Stimulated activated CD4-positive, alpha-beta T cell treated with anti-CD3 and anti-CD28 coated beads, Interleukin-2, amount 100 ng/mL, for 4 hours (primary cell): Measurements from ENCODE around the gene UPF3B.
"Not testable (repeated sequence)": the region's sequence is repeated elsewhere in the genome, so short reads cannot be mapped to it uniquely, and the experiment has no call there.

Source experiments
- DNase-seq: peaks from one replicate; pipeline ENCODE4 v3.0.0-alpha.2; 2020; ENCODE audit warnings: low read depth

Gene UPF3B

DNA sequence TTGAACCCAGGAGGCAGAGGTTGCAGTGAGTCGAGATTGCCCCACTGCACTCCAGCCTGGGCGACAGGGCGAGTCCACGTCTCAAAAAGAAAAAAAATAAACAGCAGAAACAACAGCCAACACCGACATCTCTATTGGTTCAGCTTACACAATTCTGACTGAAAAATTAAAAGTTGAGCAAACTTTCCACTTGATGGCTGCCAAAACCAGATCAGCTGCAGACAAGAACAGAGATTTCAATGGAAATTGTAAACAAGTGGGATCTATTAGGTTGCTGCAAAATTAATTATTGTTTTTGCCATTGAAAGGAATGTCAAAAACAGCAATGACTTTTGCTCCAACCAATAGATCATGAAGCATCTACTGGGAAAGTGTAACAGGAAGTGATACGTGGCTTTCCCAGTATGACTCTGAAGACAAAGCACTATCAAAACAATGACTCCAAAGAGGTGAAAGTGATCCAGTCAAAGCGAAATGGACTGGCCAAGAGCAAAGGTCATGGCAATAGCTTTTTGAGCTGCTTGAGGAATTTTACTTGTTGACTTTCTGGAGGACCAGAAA is 26.3 kb downstream of the UPF3B start:
- no peak for DNase-seq

DNA sequence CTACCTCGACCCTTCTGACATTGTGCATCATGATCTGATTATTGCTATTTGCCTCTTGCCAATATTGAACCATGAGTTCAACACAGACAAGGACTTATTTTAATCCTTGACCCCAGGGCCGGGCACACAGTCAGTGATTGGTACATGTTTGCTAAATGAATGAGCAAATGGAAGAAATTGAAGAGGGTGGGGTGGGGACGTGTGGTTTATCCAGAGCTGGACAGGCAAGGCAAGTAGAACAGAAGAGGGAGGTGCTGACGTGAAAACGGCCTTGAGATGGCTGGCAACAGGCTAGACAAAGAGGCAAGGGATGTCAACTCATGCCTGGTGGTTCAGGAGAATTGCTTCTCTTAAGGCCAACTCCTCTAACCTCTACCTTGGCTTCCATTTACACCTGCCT is 28.5 kb downstream of the UPF3B start:
- DNase-seq, result not testable (repeated sequence)

DNA sequence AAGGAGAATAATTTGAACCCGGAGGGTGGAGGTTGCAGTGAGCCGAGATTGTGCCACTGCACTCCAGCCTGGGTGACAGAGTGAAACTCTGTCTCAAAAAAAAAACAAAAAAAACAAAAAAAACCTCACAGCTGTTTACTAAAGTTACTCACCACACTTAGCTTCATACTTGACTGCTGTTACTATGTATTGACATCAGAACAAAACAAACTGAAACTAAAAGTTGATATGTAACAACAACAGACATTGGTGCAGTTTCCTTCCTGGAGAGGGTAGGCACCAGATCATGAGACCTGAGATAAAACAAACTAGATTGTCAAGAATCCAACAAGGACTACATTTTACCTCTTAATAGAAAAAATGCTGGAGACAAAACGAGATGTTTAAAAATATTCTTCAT is 31.1 kb downstream of the UPF3B start:
- not testable (repeated sequence) for DNase-seq

DNA sequence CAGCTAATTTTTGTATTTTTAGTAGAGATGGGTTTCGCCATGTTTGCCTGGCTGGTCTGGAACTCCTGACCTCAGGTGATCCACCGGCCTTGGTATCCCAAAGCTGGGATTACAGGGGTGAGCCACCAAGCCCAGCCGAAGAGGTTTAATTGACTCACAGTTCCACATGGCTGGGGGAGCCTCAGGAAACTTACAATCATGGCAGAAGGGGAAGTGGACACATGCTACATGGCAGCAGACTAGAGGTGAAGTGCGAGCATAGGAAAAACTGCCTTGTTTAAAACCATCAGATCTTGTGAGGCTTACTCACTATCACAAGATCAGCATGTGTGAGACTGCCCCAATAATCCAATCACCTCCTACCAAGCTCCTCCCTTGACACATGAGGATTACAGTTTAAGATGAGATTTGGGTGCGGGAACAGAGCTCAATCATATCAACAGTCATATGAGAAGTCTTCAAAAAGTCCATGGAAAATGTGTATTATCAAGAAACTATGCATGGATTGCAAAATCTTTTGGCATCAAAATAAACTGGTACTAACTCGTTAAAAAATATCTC is 35.6 kb downstream of the UPF3B start:
- no peak for DNase-seq

DNA sequence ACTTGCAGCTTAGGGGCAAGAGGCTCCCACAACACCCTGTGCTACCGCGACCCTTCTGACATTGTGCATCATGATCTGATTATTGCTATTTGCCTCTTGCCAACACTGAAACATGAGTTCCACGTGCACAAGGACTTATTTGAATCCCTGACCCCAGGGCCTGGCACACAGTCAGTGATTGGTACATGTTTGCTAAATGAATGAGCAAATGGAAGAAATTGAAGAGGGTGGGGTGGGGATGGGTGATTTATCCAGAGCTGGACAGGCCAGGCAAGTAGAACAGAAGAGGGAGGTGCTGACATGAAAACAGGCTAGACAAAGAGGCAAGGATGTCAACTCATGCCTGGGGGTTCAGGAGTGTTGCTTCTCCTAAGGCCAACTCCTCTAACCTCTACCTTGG is 36.5 kb downstream of the UPF3B start:
- DNase-seq, result no peak

DNA sequence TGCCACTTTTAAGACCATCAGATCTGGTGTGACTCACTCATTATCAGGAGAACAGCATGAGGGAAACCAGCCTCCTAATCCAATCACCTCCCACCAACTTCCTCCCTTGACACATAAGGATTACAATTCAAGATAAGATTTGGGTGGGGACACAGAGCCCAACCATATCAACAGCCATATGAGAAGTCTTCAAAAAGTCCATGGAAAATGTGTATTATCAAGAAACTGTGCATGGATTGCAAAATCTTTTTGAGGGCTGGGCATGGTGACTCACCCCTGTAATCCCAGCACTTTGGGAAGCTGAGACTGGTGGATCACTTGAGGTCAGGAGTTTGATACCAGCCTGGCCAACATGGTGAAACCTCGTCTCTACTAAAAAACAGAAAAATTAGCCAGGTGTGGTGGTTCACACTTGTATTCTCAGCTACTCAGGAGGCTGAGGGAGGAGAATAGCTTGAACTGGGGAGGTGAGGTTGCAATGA is 43.5 kb downstream of the UPF3B start:
- no peak for DNase-seq

DNA sequence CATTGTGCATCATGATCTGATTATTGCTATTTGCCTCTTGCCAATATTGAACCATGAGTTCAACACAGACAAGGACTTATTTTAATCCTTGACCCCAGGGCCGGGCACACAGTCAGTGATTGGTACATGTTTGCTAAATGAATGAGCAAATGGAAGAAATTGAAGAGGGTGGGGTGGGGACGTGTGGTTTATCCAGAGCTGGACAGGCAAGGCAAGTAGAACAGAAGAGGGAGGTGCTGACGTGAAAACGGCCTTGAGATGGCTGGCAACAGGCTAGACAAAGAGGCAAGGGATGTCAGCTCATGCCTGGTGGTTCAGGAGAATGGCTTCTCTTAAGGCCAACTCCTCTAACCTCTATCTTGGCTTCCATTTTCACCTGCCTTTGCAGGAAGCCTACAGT is 44.3 kb downstream of the UPF3B start:
- DNase-seq, result not testable (repeated sequence)

DNA sequence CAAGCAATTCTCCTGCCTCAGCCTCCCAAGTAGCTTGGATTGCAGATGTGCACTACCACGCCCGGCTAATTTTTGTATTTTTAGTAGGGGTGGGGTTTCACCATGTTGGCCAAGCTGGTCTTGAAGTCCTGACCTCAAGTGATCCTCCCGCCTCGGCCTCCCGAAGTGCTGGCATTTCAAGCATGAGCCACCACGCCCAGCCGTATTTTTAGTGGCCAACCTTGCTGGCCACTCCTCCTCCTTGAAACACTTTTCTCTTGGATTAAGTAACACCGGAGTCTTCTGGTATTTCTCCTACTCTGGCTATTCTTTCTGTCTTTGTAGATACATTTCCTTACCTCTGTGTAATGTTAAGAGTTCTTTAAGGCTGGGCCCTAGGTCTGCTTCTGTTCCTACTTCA is 50.2 kb downstream of the UPF3B start:
- no peak for DNase-seq

DNA sequence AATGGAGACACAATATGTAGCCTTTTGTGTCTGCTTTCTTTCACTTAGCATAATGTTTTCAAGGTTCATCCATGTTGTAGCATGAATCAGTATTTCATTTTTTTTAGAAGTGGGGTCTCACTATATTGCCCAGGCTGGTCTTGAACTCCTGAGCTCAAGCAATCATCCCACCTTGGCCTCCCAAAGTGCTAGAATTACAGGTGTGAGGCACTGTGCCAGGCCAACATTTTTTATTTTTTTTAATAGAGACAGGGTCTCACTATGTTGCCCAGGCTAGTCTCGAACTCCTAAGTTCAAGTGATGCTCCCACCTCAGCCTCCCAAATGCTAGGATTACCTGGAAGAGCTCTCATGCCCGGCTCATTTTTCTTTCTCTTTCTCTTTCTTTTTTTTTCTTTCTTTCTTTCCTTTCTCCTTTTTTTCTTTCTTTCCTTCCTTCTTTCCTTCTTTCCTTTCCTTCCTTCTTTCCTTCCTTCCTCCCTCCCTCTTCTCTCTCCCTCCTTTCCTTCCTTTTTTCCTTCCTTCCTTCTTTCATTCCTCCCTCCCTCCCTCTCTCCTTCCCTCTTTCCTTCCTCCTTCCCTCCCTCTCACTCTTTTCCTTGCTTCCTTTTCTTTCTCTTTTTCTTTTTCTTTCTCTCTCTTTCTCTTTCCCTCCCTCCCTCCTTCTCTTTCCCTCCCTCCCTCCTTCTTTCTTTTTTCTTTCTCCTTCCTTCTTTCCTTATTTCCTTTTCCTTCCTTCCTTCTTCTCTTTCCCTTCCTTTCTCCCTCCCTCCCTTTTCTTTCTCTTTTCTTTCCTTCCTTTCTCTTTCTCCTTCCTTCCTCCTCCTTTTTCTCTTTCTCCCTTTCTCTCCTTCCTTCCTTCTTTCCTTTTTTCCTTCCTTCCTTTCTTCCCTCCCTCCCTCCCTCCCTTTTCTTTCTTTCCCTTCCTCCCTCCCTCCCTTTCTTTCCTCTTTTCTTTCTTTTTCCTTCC is 51.2 kb downstream of the UPF3B start:
- DNase-seq, result no peak

DNA sequence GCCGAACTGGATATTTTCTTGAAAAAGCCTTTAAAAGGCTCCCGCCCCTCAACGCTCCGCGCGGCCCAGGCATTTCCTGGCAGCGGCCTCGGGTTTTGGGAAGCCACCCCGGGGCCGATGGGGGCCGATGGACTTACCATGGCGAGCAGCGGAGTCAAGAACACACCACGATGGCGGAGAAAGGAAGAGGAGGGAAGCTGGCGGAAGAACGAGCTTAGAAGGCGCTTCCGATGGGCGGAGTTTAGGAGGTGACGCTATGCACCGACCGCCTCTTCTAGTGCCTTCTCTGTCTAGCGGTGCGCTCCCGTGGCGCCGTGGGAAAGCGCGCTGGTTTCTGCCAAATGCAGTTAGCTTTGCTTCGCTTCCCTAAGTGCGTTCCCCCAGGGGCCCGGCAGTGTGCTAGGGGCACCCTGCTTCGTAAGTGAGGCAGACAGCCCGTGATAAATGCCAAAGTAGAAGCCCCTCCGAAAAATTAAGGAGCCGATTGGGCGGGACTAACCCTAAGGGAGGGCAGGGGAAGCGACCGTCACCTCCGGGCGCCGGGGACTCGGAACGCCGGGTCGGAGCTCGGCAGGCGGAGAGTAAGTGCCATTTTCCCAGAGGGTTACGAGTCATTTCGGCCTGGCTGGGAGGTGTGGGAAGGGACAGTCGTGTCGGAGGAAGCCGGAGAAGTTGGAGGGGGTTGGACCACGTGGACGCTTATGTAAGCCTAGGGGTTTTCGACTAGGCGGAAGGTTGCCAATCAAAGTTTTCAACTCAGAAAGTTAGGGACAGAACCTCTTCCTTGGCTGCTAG is 61.1 kb downstream of the UPF3B start, which contains the start of gene RPL39:
RPL39 (minus strand) TSS at position 194 of the 795 bp plus-strand sequence; CDS start at position 140, 54 bp downstream.
- DNase-seq, result peak; percentile 74

DNA sequence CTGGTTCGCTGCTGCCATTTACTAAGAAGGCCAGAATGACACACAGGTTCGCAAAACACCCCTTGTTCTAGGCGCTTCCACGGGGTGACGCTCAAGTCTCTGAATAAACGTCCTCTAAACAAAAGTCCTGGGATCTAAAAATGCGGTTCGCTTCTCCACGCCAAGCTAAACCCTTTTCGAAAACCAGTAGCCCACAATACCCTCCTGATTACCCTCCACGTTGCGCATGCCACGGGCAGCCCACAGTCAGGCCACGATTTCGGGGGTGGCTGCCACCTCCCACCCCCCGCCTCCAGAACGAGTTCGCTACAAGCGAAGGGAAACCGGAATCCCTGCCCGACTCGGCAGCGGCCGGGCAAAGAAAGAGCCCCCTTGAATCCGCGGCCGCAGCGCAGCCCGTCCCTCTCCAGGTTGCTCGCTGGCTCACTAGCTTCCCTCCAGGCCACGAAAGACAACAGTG is 61.8 kb downstream of the UPF3B start:
- DNase-seq, result peak; percentile 37

DNA sequence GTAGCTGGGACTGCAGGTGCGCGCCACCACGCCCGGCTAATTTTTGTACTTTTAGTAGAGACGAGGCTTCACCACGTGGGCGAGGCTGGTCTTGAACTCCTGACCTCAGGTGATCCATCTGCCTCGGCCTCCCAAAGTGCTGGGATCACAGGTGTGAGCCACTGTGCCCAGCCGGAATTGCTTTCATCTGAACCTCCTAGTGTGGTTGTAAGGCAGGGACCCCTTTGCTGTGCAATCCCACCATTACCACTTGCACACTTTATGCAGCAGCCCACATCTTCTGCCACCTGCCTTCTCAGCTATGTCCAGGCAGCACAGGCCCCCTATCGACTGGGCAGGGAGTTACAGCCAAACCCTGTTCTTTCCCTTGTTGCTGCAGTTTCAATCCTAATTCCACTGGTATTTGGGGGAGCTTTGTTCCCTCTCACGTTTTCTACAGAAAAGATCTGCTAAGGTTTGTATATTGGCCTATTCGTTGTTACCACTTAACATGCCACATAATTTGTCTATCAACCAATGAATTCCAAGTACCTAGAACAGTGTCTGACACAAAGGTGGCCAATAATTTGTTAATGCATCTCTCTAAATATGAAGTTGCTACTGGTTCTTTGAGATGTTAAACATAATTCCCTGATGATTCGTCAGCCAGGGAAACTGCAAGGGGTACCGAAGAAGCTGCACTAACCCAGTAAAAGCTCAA is 67.9 kb downstream of the UPF3B start:
- DNase-seq, result no peak
